NCI-H226 (cell line): ENCODE measurements around the gene SPATA20.

Experiments
- DNase-seq: peaks from one replicate; pipeline ENCODE4 v3.0.0-alpha.2; 2015

Gene SPATA20

GRCh38 chr17:50560185-50560824 lies 13.3 kb downstream of the SPATA20 start, which contains the start of gene CACNA1G:
Gene CACNA1G, plus strand, starts transcription at chr17:50560715. Its CDS starts 745 bp downstream, at chr17:50561460.
- peak; percentile 82 for DNase-seq

- no peak for DNase-seq
Observed at GRCh38 chr17:50560931-50561745, 14.2 kb downstream of the SPATA20 start.

- no peak for DNase-seq
Observed at GRCh38 chr17:50561746-50562141, 14.8 kb downstream of the SPATA20 start.

GRCh38 chr17:50562242-50563091 lies 15.5 kb downstream of the SPATA20 start:
- no peak for DNase-seq

- DNase-seq: no peak
Observed at GRCh38 chr17:50563092-50563511, 16.1 kb downstream of the SPATA20 start.

- peak; percentile 20 for DNase-seq
Observed at GRCh38 chr17:50564916-50565315, 17.9 kb downstream of the SPATA20 start.

- no peak for DNase-seq
Observed at GRCh38 chr17:50565402-50566350, 18.7 kb downstream of the SPATA20 start.

GRCh38 chr17:50566886-50567285 lies 19.9 kb downstream of the SPATA20 start:
- DNase-seq: no peak

- no peak for DNase-seq
Observed at GRCh38 chr17:50568659-50569058, 21.7 kb downstream of the SPATA20 start.

GRCh38 chr17:50569592-50569991 lies 22.6 kb downstream of the SPATA20 start:
- no peak for DNase-seq

- DNase-seq: no peak
Observed at GRCh38 chr17:50570032-50570431, 23.1 kb downstream of the SPATA20 start.

GRCh38 chr17:50570528-50570927 lies 23.6 kb downstream of the SPATA20 start:
- no peak for DNase-seq

- no peak for DNase-seq
Observed at GRCh38 chr17:50571681-50572080, 24.7 kb downstream of the SPATA20 start.

GRCh38 chr17:50572541-50572940 lies 25.6 kb downstream of the SPATA20 start:
- no peak for DNase-seq

- DNase-seq: no peak
Observed at GRCh38 chr17:50573866-50574611, 27.1 kb downstream of the SPATA20 start.

- DNase-seq: no peak
Observed at GRCh38 chr17:50575581-50576210, 28.7 kb downstream of the SPATA20 start.

GRCh38 chr17:50576864-50577263 lies 29.9 kb downstream of the SPATA20 start:
- DNase-seq: no peak

GRCh38 chr17:50577451-50577954 lies 30.5 kb downstream of the SPATA20 start:
- DNase-seq: no peak

GRCh38 chr17:50578173-50578572 lies 31.2 kb downstream of the SPATA20 start:
- no peak for DNase-seq

GRCh38 chr17:50579399-50579798 lies 32.4 kb downstream of the SPATA20 start:
- DNase-seq: no peak

GRCh38 chr17:50580646-50581045 lies 33.7 kb downstream of the SPATA20 start:
- no peak for DNase-seq
